Measurements from ENCODE around the gene EFCAB6.

The EFCAB6 gene

GRCh38 chr22:43512279-43512678 is 299.8 kb downstream of the EFCAB6 start:
- H3K4me1 ChIP-seq (ENCODE audit: insufficient read depth, poor library complexity, severe bottlenecking): peaks cover 11% of the 10 kb centered on the region
- peak overlapping the region; percentile 43 for H3K27ac ChIP-seq (ENCODE audit: poor library complexity, severe bottlenecking)
- H3K36me3 ChIP-seq (ENCODE audit: low read depth): no peaks in the 10 kb centered on the region
- DNase-seq (ENCODE audit: low spot score) (no peak), ATAC-seq (ENCODE audit: low read depth) (no peak)
- H3K4me3 ChIP-seq (ENCODE audit: severe bottlenecking): no peak overlapping the region
- TF ChIP-seq CTCF (IDR thresholded peaks at IDR 0.05; ENCODE audit: poor library complexity, severe bottlenecking): no peak
- no peaks in the 10 kb centered on the region for H3K9me3 ChIP-seq (ENCODE audit: severe bottlenecking)
- no peaks in the 10 kb centered on the region for H3K27me3 ChIP-seq (ENCODE audit: insufficient read depth, poor library complexity, severe bottlenecking)

GRCh38 chr22:43511276-43511910 is 300.7 kb downstream of the EFCAB6 start:
- DNase-seq (ENCODE audit: low spot score) (no peak), ATAC-seq (ENCODE audit: low read depth) (peak; percentile 82)
- no peaks in the 10 kb centered on the region for H3K9me3 ChIP-seq (ENCODE audit: severe bottlenecking)
- H3K4me3 ChIP-seq (ENCODE audit: severe bottlenecking): no peak overlapping the region
- H3K4me1 ChIP-seq (ENCODE audit: insufficient read depth, poor library complexity, severe bottlenecking): peaks cover 11% of the 10 kb centered on the region
- H3K27ac ChIP-seq (ENCODE audit: poor library complexity, severe bottlenecking): peak overlapping the region; percentile 43
- no peak for TF ChIP-seq CTCF (IDR thresholded peaks at IDR 0.05; ENCODE audit: poor library complexity, severe bottlenecking)
- no peaks in the 10 kb centered on the region for H3K36me3 ChIP-seq (ENCODE audit: low read depth)
- no peaks in the 10 kb centered on the region for H3K27me3 ChIP-seq (ENCODE audit: insufficient read depth, poor library complexity, severe bottlenecking)

GRCh38 chr22:43510281-43511070 is 301.6 kb downstream of the EFCAB6 start:
- Histone ChIP-seq H3K9me3 (ENCODE audit: severe bottlenecking) (no peaks in the 10 kb centered on the region), H3K4me3 (ENCODE audit: severe bottlenecking) (no peak overlapping the region), H3K27me3 (ENCODE audit: insufficient read depth, poor library complexity, severe bottlenecking) (no peaks in the 10 kb centered on the region), H3K36me3 (ENCODE audit: low read depth) (no peaks in the 10 kb centered on the region), H3K4me1 (ENCODE audit: insufficient read depth, poor library complexity, severe bottlenecking) (peaks cover 11% of the 10 kb centered on the region), H3K27ac (ENCODE audit: poor library complexity, severe bottlenecking) (no peak overlapping the region)
- ATAC-seq (ENCODE audit: low read depth) (no peak), DNase-seq (ENCODE audit: low spot score) (no peak)
- TF ChIP-seq CTCF (IDR thresholded peaks at IDR 0.05; ENCODE audit: poor library complexity, severe bottlenecking): no peak

GRCh38 chr22:43509337-43509736 is 302.8 kb downstream of the EFCAB6 start:
- Histone ChIP-seq H3K27me3 (ENCODE audit: insufficient read depth, poor library complexity, severe bottlenecking) (no peaks in the 10 kb centered on the region), H3K36me3 (ENCODE audit: low read depth) (no peaks in the 10 kb centered on the region), H3K4me3 (ENCODE audit: severe bottlenecking) (no peak overlapping the region), H3K27ac (ENCODE audit: poor library complexity, severe bottlenecking) (no peak overlapping the region), H3K9me3 (ENCODE audit: severe bottlenecking) (no peaks in the 10 kb centered on the region), H3K4me1 (ENCODE audit: insufficient read depth, poor library complexity, severe bottlenecking) (peaks cover 11% of the 10 kb centered on the region)
- ATAC-seq (ENCODE audit: low read depth): no peak
- no peak for TF ChIP-seq CTCF (IDR thresholded peaks at IDR 0.05; ENCODE audit: poor library complexity, severe bottlenecking)
- DNase-seq (ENCODE audit: low spot score): no peak

GRCh38 chr22:43508489-43508888 is 303.6 kb downstream of the EFCAB6 start:
- Histone ChIP-seq H3K4me3 (ENCODE audit: severe bottlenecking) (no peak overlapping the region), H3K27ac (ENCODE audit: poor library complexity, severe bottlenecking) (no peak overlapping the region), H3K4me1 (ENCODE audit: insufficient read depth, poor library complexity, severe bottlenecking) (peaks cover 11% of the 10 kb centered on the region), H3K9me3 (ENCODE audit: severe bottlenecking) (no peaks in the 10 kb centered on the region), H3K36me3 (ENCODE audit: low read depth) (no peaks in the 10 kb centered on the region), H3K27me3 (ENCODE audit: insufficient read depth, poor library complexity, severe bottlenecking) (no peaks in the 10 kb centered on the region)
- no peak for TF ChIP-seq CTCF (IDR thresholded peaks at IDR 0.05; ENCODE audit: poor library complexity, severe bottlenecking)
- DNase-seq (ENCODE audit: low spot score) (no peak), ATAC-seq (ENCODE audit: low read depth) (no peak)
